Embryonic facial prominence (tissue), 1 donor: Measurements from ENCODE around the gene CIDEA.

ENCODE experiments used
- DNase-seq: peaks from one replicate; pipeline ENCODE4 v3.0.0-alpha.2; 2016; ENCODE audit errors: extremely low spot score

CIDEA gene

DNA sequence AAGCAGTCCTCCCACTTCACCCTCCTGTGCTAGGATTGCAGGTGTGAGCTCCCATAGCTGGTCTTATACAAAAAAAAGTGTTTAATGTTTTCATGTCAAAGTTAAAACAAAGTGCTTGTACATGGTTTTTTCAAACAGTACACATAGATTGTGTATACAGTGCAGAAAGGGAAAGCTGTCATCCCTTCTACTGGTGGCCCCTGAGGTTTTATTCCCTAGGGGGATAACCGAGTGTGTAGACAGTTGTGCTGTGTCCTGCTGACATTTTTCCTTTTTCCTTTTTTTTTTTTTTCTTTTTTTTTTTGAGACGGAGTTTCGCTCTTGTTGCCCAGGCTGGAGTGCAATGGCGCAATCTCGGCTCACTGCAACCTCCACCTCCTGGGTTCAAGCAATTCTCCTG, 64.7 kb downstream of the CIDEA start:
- no peak for DNase-seq

DNA sequence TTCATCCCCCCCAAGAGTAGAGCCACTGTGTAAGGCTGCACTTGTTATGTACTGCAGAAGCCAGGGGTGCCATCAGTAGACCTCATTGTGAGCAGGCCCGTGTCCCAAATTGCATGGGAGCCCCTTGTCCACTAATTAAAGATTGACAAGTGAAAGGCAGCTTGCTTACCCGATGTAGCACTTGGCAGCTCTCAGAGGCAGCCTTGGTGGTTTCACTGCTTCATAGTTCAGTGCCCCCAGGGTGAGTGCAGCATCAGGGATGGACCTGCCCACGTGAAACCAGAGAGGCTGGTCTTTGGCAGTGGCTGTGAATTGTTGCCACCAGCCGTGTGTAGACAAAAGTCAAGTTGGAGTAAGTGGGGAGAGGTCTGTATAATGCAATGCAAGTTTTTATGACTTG, 67.2 kb downstream of the CIDEA start:
- DNase-seq: no peak

DNA sequence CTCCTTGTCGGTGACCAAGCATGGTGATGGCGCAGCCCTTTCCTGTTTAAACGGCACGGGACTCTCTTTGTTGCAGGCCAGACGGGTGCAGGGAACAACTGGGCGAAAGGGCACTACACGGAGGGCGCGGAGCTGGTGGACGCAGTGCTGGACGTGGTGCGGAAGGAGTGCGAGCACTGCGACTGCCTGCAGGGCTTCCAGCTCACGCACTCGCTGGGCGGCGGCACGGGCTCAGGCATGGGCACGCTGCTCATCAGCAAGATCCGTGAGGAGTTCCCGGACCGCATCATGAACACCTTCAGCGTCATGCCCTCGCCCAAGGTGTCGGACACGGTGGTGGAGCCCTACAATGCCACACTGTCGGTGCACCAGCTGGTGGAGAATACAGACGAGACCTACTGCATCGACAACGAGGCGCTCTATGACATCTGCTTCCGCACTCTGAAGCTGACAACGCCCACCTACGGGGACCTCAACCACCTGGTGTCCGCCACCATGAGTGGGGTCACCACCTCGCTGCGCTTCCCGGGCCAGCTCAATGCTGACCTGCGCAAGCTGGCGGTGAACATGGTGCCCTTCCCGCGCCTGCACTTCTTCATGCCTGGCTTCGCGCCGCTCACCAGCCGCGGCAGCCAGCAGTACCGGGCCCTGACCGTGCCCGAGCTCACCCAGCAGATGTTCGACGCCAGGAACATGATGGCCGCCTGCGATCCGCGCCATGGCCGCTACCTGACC, 71.0 kb downstream of the CIDEA start:
- no peak for DNase-seq

DNA sequence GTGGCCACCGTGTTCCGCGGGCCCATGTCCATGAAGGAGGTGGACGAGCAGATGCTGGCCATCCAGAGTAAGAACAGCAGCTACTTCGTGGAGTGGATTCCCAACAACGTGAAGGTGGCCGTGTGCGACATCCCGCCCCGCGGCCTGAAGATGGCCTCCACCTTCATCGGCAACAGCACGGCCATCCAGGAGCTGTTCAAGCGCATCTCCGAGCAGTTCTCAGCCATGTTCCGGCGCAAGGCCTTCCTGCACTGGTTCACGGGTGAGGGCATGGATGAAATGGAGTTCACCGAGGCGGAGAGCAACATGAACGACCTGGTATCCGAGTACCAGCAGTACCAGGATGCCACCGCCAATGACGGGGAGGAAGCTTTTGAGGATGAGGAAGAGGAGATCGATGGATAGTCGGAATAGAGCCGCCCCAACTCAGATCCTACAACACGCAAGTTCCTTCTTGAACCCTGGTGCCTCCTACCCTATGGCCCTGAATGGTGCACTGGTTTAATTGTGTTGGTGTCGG, 71.6 kb downstream of the CIDEA start:
- no peak for DNase-seq

DNA sequence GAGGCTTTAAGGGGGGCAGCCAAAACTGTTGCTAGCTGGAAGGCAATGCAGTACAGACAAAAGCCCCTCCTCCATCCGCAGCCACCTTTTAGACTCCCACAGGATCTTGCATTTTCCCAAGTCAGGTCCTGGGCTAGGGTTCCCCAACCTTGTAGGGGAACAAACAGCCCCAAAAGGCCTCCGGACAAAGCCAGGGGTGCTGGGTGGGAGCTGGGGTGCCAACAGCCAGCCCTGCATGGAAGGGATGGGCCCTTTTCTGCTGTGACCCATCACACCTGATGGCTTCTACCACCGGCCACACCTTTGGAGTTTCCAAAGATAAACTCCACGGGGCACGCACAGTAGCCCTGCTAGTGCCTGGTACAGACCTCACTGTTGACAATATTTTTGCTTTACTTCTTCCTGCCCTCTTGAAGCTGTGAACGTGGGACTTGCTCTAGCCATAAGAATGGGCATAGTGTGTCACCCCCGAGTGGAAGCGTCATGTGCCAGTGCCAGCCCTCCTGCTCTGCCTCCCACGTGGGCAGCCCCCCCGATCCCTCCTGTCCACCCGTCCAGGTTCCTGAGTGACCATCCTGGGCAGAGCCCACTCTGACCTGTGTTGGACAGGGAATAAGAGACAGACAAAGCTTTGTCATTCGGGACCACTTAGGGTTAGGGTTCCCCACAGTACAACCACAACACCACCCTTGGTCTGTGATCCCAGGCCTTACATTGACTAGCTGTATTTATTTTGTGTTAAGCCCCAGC, 72.7 kb downstream of the CIDEA start:
- no peak for DNase-seq
